HCT116 (cell line): ENCODE results near the gene AKAP1.

Experiments used
- CBX3 ChIP-seq: IDR thresholded peaks from 2 replicates; pipeline ENCODE4 v1.6.1; 2012; ENCODE audit warnings: low read depth
- CTCF ChIP-seq, 3 experiments: fragments of 200-600 bp in 1 of 3; sonication (generic) in 1 of 3; IDR thresholded peaks in 2 of 3; conservative IDR thresholded peaks in 1 of 3; 2 replicates each; pipeline ENCODE4 v1.5.1; 2012 to 2017; ENCODE audit warnings: low read depth in 2 of 3, low read length in 2 of 3, antibody characterized with exemption in 1 of 3, borderline replicate concordance in 1 of 3, control low read depth in 1 of 3, mild to moderate bottlenecking in 1 of 3, mixed read lengths in 1 of 3, mixed run types in 1 of 3, moderate library complexity in 1 of 3; ENCODE audit not compliant: insufficient read depth in 1 of 3
- EGR1 ChIP-seq: IDR thresholded peaks from 2 replicates; pipeline ENCODE4 v1.6.1; 2012; ENCODE audit warnings: low read depth
- ELF1 ChIP-seq: IDR thresholded peaks from 2 replicates; pipeline ENCODE4 v1.6.1; 2012; ENCODE audit warnings: low read depth, borderline replicate concordance
- EZH2 ChIP-seq: fragments of 200-600 bp; sonication (generic); IDR thresholded peaks from 2 replicates; pipeline ENCODE4 v1.6.1; 2017; ENCODE audit warnings: antibody characterized with exemption, mixed run types
- EZH2phosphoT487 ChIP-seq: fragments of 200-600 bp; IDR thresholded peaks from 2 replicates; pipeline ENCODE4 v1.6.1; 2018; ENCODE audit warnings: antibody characterized with exemption, borderline replicate concordance
- FOSL1 ChIP-seq: IDR thresholded peaks from 2 replicates; pipeline ENCODE4 v1.6.1; 2012; ENCODE audit warnings: low read depth
- JUND ChIP-seq: IDR thresholded peaks from 2 replicates; pipeline ENCODE4 v1.6.1; 2012
- POLR2A ChIP-seq: IDR thresholded peaks from 2 replicates; pipeline ENCODE4 v1.7.0; 2011; ENCODE audit warnings: borderline replicate concordance; ENCODE audit not compliant: insufficient read depth, insufficient read length; ENCODE audit errors: extremely low read depth
- POLR2AphosphoS5 ChIP-seq: IDR thresholded peaks from 2 replicates; pipeline ENCODE4 v1.6.1; 2011; ENCODE audit warnings: mild to moderate bottlenecking, low read depth, low read length, moderate library complexity
- RAD21 ChIP-seq: IDR thresholded peaks from 2 replicates; pipeline ENCODE4 v1.6.1; 2012; ENCODE audit warnings: low read depth, mild to moderate bottlenecking
- ZNF274 ChIP-seq: fragments of 200-500 bp; sonication (Bioruptor generic); IDR thresholded peaks from 2 replicates; pipeline ENCODE4 v1.6.1; 2014; ENCODE audit warnings: mild to moderate bottlenecking, low read depth, low read length, inconsistent platforms

GRCh38 chr17:57102122-57102521 lies 17.1 kb downstream of the AKAP1 start:
- TF ChIP-seq POLR2A (no peak), CTCF (IDR thresholded peaks at IDR 0.05 in 2 of 3, conservative IDR thresholded peaks at IDR 0.05 in 1 of 3; ENCODE audit: borderline replicate concordance in 1 of 3, insufficient read depth in 1 of 3, low read depth in 2 of 3, low read length in 2 of 3) (no peak), EZH2phosphoT487 (no peak), EZH2 (no peak), FOSL1 (no peak), JUND (no peak), ZNF274 (no peak), POLR2AphosphoS5 (no peak), CBX3 (no peak), RAD21 (no peak), EGR1 (no peak), ELF1 (no peak)
